KMS-11 (cell line): ENCODE data around the gene RABEP1.

Experiments
- H2AFZ ChIP-seq: fragments of 200-600 bp; sonication (generic); 2 replicates; pipeline ENCODE4 v1.6.1; 2016; ENCODE audit warnings: antibody characterized with exemption, mixed run types, low read depth
- H3K27ac ChIP-seq: fragments of 200-600 bp; sonication (generic); 2 replicates; pipeline ENCODE4 v1.6.1; 2016; ENCODE audit warnings: mild to moderate bottlenecking, mixed run types
- H3K27me3 ChIP-seq: fragments of 200-600 bp; sonication (generic); 2 replicates; pipeline ENCODE4 v1.6.1; 2017; ENCODE audit warnings: mild to moderate bottlenecking, low read depth, mixed run types, moderate library complexity; ENCODE audit not compliant: insufficient read depth
- H3K36me3 ChIP-seq: fragments of 200-600 bp; sonication (generic); 2 replicates; pipeline ENCODE4 v1.6.1; 2017; ENCODE audit warnings: mild to moderate bottlenecking, mixed run types; ENCODE audit not compliant: insufficient read depth
- H3K4me1 ChIP-seq: fragments of 200-600 bp; sonication (generic); 2 replicates; pipeline ENCODE4 v1.6.1; 2016; ENCODE audit warnings: mild to moderate bottlenecking, low read depth, mixed run types; ENCODE audit not compliant: poor library complexity, severe bottlenecking
- H3K4me2 ChIP-seq: fragments of 200-600 bp; sonication (generic); 2 replicates; pipeline ENCODE4 v1.7.0; 2016; ENCODE audit warnings: mild to moderate bottlenecking, mixed run types
- H3K4me3 ChIP-seq: fragments of 200-600 bp; sonication (generic); IDR thresholded peaks from 2 replicates; pipeline ENCODE4 v1.6.1; 2017; ENCODE audit warnings: low read depth, low read length, mixed read lengths; ENCODE audit not compliant: insufficient read depth
- H3K79me2 ChIP-seq: fragments of 200-600 bp; sonication (generic); 2 replicates; pipeline ENCODE4 v1.6.1; 2016; ENCODE audit warnings: low read depth, mixed run types; ENCODE audit not compliant: insufficient read depth
- H3K9ac ChIP-seq: fragments of 200-600 bp; sonication (generic); 2 replicates; pipeline ENCODE4 v1.6.1; 2016; ENCODE audit warnings: mild to moderate bottlenecking, mixed run types
- H4K20me1 ChIP-seq: fragments of 200-600 bp; sonication (generic); 2 replicates; pipeline ENCODE4 v1.6.1; 2016; ENCODE audit warnings: mild to moderate bottlenecking, mixed run types; ENCODE audit not compliant: insufficient read depth
- TF ChIP-seq, protein P1 (sequence below): fragments of 200-600 bp; sonication (generic); conservative IDR thresholded peaks from 2 replicates; pipeline ENCODE4 v1.6.1; 2017; ENCODE audit warnings: low read depth, mild to moderate bottlenecking, antibody characterized with exemption, low read length, moderate library complexity, mixed read lengths

Gene RABEP1

GRCh38 chr17:5419356-5419958, 137.4 kb downstream of the RABEP1 start, which contains the start of gene NUP88:
Gene NUP88 (minus strand): TSS chr17:5419662. CDS start chr17:5419650, 12 bp downstream.
- peaks cover 20% of the 10 kb centered on the region; the same call in 1 of the 2 replicates for H3K79me2 ChIP-seq
- peak within 1 kb of the TSS; percentile 34 for H2AFZ ChIP-seq
- H3K36me3 ChIP-seq: no peaks in the 10 kb centered on the region

GRCh38 chr17:5419959-5420653, 138.0 kb downstream of the RABEP1 start, which contains the start of gene RPAIN:
Gene RPAIN (plus strand): TSS chr17:5420182. CDS start chr17:5420211, 29 bp downstream.
- peak within 1 kb of the TSS; percentile 64 for H3K27ac ChIP-seq
- H3K4me3 ChIP-seq: no peak within 1 kb of the TSS
- H2AFZ ChIP-seq: peak within 1 kb of the TSS; percentile 34
- H3K4me2 ChIP-seq: peak within 1 kb of the TSS; percentile 25; the same call in 1 of the 2 replicates
- TF ChIP-seq, protein P1, sequence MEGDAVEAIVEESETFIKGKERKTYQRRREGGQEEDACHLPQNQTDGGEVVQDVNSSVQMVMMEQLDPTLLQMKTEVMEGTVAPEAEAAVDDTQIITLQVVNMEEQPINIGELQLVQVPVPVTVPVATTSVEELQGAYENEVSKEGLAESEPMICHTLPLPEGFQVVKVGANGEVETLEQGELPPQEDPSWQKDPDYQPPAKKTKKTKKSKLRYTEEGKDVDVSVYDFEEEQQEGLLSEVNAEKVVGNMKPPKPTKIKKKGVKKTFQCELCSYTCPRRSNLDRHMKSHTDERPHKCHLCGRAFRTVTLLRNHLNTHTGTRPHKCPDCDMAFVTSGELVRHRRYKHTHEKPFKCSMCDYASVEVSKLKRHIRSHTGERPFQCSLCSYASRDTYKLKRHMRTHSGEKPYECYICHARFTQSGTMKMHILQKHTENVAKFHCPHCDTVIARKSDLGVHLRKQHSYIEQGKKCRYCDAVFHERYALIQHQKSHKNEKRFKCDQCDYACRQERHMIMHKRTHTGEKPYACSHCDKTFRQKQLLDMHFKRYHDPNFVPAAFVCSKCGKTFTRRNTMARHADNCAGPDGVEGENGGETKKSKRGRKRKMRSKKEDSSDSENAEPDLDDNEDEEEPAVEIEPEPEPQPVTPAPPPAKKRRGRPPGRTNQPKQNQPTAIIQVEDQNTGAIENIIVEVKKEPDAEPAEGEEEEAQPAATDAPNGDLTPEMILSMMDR: no peak
- peak within 1 kb of the TSS; percentile 57; the same call in 1 of the 2 replicates for H3K9ac ChIP-seq
- no peaks in the 10 kb centered on the region for H3K27me3 ChIP-seq
- peaks cover 20% of the 10 kb centered on the region; the same call in 1 of the 2 replicates for H3K79me2 ChIP-seq
- H3K36me3 ChIP-seq: no peaks in the 10 kb centered on the region
- H4K20me1 ChIP-seq: no peaks in the 10 kb centered on the region
- no peaks in the 10 kb centered on the region for H3K4me1 ChIP-seq

More at GRCh38 chr17:5419356-5419958, 137.4 kb downstream of the RABEP1 start, which contains the start of gene NUP88:
- Histone ChIP-seq H3K4me3 (no peak within 1 kb of the TSS), H3K9ac (peak within 1 kb of the TSS; percentile 57; the same call in 1 of the 2 replicates), H3K4me1 (no peaks in the 10 kb centered on the region), H4K20me1 (no peaks in the 10 kb centered on the region), H3K27me3 (no peaks in the 10 kb centered on the region), H3K27ac (peak within 1 kb of the TSS; percentile 64), H3K4me2 (peak within 1 kb of the TSS; percentile 51)
- TF ChIP-seq, protein P1: no peak

DNA sequence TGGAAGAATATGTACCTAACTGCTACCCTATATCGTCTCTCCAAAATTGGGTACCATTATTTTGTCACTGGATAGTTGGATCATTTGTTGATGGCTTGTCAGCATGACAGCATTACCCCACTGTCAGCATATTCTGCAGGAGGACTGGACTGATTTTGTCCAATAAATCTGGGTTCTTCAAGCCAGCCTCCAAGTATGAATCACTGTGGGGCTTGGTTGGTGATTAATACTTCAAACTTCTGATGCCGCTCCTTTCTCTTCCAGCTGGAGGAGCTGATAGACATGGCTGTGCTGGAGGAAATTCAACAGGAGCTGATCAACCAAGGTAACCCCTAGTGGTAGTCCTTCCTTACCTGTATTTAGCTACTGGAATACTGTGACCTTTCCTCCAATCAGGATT, 140.4 kb downstream of the RABEP1 start:
- Histone ChIP-seq H2AFZ (no peak overlapping the region), H3K27me3 (no peaks in the 10 kb centered on the region), H3K36me3 (no peaks in the 10 kb centered on the region), H3K27ac (no peak overlapping the region), H4K20me1 (no peaks in the 10 kb centered on the region), H3K9ac (no peak overlapping the region), H3K4me2 (no peak overlapping the region), H3K4me1 (no peaks in the 10 kb centered on the region), H3K79me2 (peaks cover 11% of the 10 kb centered on the region; the same call in 1 of the 2 replicates), H3K4me3 (no peak overlapping the region)
- TF ChIP-seq, protein P1: no peak

DNA sequence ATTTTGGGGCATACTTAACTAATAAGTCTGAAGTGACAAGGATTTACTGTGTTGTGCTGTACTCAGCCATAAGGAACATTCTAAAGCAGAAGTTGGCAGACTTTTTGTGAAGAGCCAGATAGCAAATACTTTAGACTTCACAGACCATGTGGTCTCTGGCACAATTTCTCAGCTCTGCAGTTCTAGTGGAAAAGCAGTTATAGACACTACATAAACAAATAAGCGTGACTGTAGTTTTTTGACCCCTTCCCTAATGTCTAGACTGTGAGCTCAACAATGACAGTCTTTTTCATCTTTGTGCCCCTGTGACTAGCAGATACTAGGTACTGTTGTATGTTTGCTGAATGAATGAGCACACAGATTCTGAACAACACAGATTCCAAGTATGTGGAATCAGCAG, 142.8 kb downstream of the RABEP1 start:
- H2AFZ ChIP-seq: no peak overlapping the region
- H3K27me3 ChIP-seq: no peaks in the 10 kb centered on the region
- no peak overlapping the region for H3K9ac ChIP-seq
- no peaks in the 10 kb centered on the region for H3K36me3 ChIP-seq
- TF ChIP-seq, protein P1: no peak
- H3K4me1 ChIP-seq: no peaks in the 10 kb centered on the region
- no peak overlapping the region for H3K27ac ChIP-seq
- no peaks in the 10 kb centered on the region for H3K79me2 ChIP-seq
- no peaks in the 10 kb centered on the region for H4K20me1 ChIP-seq
- H3K4me3 ChIP-seq: no peak overlapping the region
- H3K4me2 ChIP-seq: no peak overlapping the region
